GM20000 (cell line): Measurements from ENCODE around the gene LINGO1.

Source experiments
- DNase-seq: peaks from one replicate; pipeline ENCODE4 v3.0.0; 2012; ENCODE audit warnings: low spot score
- TF ChIP-seq, protein P1 (sequence below): IDR thresholded peaks from 2 replicates; pipeline ENCODE4 v1.5.1; 2012; ENCODE audit warnings: mild to moderate bottlenecking, control low read depth; ENCODE audit errors: extremely low read depth, missing control alignments

The LINGO1 gene

DNA sequence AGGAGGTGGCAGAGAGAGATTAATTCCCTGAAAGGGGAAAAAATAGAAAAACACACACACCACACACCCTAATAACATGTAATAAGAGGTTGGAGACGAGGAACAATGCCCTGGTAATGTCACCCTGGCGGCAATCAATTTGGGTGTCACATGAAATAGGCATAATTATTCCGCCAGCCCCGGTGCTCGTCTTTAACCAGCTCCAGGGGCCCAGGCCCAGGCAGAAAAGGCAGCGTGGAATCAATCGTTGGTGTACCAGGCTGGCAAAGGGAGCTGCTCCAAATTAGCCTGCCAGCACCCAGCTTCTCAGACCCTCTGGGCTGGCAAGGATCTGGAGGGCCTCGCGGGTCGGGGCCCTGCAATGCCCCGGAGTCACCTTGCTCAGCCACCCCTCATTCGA is 5.6 kb downstream of the LINGO1 start:
- TF ChIP-seq, protein P1, sequence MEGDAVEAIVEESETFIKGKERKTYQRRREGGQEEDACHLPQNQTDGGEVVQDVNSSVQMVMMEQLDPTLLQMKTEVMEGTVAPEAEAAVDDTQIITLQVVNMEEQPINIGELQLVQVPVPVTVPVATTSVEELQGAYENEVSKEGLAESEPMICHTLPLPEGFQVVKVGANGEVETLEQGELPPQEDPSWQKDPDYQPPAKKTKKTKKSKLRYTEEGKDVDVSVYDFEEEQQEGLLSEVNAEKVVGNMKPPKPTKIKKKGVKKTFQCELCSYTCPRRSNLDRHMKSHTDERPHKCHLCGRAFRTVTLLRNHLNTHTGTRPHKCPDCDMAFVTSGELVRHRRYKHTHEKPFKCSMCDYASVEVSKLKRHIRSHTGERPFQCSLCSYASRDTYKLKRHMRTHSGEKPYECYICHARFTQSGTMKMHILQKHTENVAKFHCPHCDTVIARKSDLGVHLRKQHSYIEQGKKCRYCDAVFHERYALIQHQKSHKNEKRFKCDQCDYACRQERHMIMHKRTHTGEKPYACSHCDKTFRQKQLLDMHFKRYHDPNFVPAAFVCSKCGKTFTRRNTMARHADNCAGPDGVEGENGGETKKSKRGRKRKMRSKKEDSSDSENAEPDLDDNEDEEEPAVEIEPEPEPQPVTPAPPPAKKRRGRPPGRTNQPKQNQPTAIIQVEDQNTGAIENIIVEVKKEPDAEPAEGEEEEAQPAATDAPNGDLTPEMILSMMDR, result no peak
- DNase-seq, result no peak

DNA sequence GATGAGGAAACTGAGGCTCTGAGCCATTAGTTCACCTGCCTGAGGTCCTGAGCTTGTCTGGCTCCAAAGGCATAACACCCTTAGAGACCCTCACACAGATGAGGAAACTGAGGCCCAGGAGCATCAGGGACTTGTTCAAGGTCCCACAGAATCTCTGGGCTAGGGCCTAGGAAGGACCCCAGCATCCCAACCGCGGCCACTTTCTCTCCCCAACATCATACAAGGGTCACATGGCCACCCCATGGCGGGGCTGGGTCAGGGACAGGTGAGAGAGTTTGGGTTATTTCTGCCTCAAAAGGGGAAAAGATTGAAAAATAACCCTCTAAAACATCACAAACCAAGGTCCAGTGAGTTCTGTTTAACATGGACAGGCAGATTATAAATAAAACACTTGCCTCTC is 6.7 kb downstream of the LINGO1 start:
- DNase-seq, result no peak

DNA sequence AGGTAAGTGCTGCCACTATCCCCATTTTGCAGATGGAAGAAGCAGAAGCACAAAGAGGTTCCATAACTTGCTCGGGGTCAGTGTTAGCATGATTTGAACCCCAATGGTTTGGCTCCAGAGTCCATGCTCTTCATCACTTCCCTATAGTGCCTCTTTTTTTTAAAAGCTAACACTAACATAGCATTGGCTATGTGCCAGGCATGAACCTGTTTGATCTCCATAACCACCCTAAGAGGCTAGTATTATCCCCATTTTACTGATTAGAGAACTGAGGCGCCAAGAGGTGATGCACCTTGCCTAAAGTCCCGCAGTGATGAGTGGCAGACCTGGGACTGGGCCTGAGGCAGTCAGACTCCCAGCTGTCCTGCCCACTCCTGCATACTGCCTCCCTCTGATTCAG is 7.3 kb downstream of the LINGO1 start:
- TF ChIP-seq, protein P1, result no peak

More for the DNA sequence above, 6.7 kb downstream of the LINGO1 start:
- TF ChIP-seq, protein P1, result no peak

GRCh38 chr15:77624868-77625267 is 7.8 kb downstream of the LINGO1 start:
- peak; percentile 21 for DNase-seq

More for the DNA sequence above, 7.3 kb downstream of the LINGO1 start:
- DNase-seq, result peak; percentile 30

DNA sequence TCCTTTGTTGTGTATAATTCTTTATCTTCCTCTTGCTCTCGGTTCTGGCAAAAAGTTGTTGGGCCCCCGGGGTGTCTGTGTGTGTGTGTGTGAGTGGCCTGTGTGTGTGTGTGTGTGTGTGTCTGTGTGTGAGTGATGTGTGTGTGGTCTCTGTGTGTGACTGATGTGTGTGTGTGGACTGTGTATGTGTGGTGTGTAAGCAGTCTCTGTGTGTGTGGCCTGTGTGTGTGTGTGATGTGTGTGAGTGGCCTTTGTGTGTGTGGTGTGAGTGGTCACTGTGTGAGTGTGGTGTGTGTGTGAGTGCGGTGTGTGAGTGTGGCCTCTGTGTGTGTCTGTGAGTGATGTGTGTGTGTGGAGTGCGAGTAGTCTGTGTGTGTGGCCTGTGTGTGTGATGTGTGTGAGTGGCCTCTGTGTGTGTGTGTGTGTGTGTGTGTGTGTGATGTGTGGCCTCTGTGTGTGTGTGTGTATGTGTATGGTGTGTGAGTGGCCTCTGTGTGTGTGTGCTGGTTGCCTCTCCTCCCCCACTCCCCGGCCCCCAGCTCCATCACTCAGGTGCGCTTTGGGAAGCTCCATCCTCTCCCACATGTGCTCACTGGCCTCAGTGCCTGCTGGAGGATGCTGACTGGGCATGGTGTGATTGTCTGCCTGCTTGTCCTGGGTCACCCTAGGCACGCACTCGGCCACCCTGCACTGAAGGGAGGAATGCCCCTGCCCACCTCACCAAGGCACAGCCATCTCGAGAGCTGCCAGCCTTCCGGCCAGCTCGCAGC is 8.8 kb downstream of the LINGO1 start:
- TF ChIP-seq, protein P1, result no peak
- DNase-seq, result no peak

More at GRCh38 chr15:77624868-77625267, 7.8 kb downstream of the LINGO1 start:
- TF ChIP-seq, protein P1, result no peak

DNA sequence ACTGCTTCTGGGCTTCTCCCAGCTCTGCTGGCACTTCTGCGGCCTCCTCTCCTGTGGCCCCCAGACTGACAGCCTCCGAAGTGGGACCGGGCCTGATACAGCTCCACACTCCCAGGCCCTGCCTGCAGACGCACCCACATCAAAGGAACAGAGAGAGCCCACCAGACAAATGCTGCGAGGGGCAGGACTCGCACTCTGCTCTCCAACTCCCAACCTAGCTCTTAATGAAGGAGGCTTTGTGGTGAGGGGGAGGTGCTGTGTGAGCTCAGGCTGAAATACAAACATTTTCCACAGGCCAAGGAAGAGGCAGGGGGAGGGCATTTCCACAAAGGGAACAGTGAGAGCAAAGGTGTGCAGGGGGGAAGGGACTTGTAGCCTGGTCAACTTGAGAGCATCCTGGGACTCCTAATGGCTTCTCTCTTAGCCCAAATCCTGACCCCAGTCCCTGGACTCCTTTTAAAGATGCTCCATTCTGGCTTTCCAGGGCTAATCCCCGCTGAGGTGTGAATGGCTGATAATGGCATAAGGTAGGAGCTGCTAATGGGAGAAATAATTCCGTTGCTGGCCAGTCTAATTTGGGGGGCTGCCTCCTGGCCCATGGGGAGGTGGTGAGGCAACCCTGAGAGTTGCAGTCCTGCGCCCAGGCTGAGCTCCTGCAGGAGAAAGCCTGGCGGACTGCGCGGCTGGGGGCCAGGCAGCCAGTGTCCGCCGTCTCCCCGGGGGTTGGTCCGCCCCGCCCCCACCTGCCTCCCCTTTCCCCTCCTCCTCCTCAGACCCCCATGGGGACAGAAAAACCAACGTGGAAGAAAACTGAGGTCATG is 9.6 kb downstream of the LINGO1 start:
- TF ChIP-seq, protein P1, result no peak
- no peak for DNase-seq
